ENCODE measurements around the gene RPP30.

DNA sequence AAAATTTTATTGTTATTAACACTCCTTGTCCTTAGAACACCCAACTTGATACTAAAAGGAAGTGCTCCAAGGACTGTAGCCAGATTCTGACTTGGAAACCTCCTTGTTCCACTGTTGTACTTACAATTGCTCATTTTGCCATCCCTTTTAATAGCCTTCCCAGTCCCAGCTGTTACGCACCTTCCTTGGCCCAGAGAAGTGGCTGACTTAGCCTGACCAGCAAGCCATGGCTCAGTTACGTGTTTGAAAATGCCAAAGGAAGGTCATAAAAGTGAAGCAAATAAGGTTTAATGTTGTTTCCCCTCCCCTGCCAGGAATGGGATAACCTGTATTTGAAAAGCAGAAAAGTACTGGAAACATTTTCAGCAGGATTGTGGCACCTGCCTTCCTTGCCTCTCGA lies 52.8 kb downstream of the RPP30 start:
- no peak for TF ChIP-seq POLR2A (IDR thresholded peaks at IDR 0.05)
- TF ChIP-seq, protein P1, sequence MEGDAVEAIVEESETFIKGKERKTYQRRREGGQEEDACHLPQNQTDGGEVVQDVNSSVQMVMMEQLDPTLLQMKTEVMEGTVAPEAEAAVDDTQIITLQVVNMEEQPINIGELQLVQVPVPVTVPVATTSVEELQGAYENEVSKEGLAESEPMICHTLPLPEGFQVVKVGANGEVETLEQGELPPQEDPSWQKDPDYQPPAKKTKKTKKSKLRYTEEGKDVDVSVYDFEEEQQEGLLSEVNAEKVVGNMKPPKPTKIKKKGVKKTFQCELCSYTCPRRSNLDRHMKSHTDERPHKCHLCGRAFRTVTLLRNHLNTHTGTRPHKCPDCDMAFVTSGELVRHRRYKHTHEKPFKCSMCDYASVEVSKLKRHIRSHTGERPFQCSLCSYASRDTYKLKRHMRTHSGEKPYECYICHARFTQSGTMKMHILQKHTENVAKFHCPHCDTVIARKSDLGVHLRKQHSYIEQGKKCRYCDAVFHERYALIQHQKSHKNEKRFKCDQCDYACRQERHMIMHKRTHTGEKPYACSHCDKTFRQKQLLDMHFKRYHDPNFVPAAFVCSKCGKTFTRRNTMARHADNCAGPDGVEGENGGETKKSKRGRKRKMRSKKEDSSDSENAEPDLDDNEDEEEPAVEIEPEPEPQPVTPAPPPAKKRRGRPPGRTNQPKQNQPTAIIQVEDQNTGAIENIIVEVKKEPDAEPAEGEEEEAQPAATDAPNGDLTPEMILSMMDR (IDR thresholded peaks at IDR 0.05) = no peak

Measured in Peyer's patch (tissue), 4 donors.